Activated T-cell treated with anti-CD3 and anti-CD28 coated beads, Interleukin-2, amount 50 U/mL, for 48 hours (primary cell): Measurements from ENCODE around the gene FARS2.

Experiments
- DNase-seq, 2 experiments: peaks; one replicate each; pipeline ENCODE4 v3.0.0-alpha.2; 2020

FARS2 gene

DNA sequence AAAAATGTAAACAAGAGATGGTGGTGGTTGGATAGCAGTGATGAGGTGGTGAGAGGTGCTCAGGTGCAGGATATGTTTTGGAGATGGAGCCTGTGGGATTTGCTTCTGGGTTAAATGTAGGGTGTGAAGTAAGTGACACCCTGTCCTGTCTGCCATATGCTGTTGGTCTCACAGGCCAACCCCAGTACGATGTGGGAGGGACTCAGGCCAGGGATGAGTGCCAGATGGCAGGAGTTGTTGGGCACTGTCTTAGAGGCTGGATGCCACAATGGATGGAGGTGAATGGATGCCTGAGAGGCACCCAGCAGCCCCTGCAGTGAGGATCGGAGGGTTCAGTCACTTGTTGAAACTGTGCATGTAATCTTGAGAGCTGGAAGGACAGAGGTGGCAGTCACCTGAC is 486.1 kb downstream of the FARS2 start:
- DNase-seq = no peak

DNA sequence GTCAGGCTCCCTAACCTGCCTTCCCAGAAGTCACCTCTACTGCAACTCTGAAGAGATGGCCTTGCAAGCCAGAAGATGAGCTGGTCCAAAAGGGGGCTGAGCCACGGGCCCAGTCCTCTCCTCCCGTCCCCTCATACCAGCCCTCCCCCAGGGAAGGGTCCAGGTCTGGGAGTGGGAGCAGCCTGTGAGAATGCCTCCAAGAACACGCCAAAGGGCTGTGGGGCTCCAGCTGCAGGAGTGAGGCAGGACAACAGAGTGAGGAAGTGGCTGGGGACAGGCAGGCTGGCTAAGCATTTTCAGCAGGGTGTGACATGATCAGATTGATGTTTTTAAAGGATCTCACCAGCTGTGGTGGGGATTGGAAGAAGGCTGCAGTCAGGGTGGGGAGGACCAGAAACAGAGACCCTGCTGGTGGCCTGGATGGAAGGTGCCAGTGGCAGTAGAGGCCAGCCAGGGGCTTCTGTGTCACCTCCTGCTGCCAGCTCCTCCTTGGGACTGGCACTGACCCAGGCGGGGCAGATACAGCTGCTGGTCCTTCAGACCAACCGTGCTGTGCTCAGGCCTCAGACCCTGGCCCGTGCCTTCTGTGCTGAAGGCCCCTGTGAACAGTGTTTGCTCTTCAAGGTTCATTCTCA is 487.8 kb downstream of the FARS2 start:
- DNase-seq = no peak

DNA sequence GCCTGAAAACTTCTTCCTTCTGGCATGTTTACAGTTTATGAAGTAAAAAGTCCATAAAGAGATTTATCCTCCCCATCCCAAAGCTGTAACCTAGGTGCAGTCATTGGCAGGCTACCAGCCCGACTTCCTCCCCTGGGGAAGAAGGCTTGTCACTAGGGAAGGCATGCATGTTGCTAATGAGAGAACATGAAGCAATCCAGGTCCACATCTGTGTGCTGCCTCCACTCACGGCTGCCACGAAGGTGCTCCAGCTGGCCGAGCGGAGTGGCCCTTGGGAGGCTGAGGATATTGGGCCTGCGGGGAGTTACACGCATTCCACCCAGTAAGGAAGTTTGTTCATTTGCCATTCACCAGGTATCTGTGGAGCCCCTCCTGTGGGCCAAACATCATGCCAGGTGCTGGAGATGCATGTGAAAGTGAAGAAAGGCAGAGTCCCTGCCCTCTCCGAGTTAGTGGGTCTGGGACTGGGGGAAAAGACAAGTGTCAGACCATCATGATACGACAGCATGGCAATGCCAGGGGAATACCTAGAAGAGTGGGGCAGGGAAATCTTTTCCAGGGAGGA is 488.4 kb downstream of the FARS2 start:
- DNase-seq = no peak

DNA sequence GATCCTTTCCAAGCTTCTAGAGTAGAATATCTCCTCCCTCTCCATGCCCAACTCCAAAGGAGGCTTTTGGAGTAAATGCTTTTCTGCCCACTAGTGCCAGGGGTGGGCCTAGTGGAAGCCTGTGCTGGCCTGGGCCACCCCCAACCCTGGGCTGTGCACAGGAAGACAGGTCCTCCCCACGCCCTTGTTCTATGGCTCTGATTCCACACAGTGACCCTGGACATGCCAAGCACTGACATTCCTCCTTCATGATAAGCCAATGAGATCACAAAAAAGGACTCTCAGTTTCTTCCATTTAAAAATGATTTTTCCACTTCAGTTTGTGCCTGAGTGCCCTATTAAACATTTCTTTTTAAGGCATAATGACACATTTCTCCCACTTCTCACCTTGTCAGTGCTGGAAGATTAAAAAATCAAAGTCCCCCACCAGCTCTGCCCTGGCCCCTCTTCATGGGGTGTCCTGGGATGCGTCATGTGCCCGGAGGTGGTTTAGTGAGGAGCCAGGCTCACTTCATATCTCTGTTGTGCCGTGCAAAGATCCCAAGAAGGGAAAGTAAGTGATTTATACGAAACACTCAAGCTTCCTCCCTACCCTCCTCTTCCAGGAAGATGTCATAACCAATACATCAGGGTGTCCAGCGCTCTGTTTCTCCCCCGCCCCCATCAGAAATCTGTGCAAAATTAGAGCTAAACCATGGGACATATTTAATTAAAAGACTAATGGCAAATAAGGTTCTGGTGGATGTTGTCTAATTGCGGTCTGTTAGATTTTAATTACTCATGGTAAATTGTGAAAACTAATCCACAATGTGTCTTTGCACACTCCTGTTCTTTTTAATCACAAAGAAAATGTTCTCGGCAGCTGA is 490.4 kb downstream of the FARS2 start:
- DNase-seq = no peak

DNA sequence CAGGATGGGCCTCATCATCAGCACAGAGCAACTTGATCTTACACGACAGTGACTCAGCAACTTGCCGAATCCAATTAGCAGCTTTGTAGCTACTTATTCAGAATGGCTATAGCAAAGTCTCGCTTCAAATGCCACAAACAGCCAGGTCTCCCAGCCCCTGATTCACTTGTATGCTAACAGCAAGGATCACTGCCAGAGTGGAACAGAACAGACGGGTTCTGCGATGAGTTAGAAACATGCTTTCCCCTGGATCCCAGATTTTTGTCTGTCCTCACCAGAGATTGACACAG is 491.0 kb downstream of the FARS2 start:
- DNase-seq = no peak

DNA sequence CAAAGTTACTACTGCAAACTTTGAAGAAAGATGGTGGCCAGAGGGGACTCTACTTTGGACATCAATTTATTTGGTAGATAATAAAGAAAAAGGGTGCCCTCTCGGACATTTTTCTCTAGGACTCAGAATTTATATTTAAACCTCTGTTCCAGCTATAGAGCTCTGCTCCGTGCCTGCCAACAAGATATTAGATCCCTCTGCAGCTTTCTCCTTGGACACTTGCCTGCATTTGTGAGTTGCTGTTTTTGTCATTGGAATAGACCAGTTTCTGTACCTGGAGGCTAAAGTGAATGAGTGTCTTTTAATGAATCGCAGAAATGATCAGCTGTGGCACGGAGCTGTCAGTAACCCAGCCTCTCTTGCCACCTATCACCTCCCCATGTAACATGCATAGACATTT is 491.9 kb downstream of the FARS2 start:
- no peak for DNase-seq

DNA sequence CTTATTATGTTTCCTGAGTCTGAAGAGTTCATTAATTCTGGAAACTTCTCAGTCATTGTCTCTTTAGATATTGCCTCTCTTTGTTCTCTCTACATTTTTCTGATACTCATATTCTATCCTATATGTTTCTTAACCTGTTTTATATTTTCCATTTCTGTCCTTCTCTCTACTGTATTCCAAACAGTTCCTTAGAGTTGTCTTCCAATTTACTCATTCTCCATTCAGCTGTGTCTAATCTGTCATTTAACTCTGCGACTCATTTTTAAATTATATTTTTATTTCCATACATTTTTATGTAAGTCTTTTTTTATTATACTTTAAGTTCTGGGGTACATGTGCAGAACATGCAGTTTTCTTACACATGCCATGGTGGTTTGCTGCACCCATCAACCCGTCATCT is 493.6 kb downstream of the FARS2 start:
- DNase-seq = no peak

DNA sequence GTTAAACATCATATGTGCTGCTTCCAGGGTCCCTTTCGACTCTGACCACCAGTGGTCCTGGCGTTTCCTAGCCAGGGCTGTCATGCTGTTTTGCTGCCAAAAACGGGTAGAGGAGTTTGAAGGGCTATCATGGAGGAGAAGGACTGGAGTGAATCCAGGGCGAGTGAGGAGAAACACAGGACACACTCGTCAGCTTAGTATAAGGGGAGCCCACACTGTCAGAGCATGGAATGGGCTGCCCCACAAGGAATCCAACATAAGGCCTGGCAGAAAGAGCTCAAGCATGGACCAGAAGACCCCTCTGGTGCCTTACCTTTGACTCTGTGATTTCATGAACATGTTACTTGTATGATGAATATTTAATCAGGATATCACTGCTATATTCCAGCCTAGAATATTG is 498.3 kb downstream of the FARS2 start:
- DNase-seq = no peak

DNA sequence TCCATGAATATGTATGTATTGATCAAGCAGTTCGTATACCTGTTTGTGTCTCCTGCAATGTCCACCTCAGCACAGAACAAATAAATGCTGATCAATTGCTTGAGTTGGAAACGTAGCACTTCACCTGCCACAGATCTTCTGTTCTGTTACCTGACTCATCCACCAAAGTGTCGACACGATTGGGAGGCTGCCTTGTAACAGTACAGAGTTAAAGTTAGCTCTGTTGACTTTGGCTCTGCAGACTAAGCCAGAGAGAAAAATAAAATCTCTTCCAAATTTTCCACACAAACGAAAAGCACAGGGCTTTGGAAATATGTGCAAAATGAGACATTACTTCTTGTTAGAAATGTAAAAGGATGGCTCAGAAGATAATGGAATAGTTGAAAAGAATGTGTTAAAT is 500.1 kb downstream of the FARS2 start:
- DNase-seq = no peak

DNA sequence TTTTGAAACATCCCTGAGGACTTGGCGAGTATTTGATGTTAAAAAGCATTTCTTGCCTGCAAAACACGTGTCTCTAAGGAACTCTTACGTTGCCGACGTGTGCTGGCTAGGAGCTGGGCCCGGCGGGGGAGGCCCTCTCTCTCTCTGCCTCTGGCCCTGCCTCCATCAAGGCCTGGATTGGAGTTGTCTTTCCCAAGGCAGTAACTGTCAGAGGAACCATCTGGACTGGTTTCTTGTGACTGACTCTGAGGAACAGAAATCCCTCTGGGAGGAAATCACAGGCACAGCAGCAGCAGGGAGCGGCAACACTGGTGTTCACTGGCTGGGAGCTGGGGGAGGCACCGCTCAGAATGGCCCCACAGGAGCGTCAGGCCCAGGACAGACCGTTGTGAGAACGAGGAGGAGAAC is 501.3 kb downstream of the FARS2 start:
- no peak for DNase-seq

DNA sequence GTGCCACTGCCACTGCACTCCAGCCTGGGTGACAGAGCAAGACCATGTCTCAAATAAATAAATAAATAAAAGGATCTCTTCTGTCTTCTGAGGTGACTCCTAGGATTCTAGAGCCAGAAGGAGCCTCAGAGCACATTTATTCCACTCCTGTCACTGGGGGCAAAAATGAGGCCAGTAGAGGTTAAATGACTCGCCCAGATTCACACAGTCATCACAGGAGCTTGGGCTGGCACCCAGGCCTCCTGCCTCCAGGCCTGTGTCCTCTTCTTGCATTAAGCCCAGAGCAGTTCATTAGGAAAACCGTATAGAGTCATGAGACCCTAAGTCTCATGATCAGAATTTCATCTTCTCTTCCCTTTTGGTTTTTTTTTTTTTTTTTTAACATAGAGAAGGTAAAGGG is 502.1 kb downstream of the FARS2 start:
- DNase-seq = no peak

DNA sequence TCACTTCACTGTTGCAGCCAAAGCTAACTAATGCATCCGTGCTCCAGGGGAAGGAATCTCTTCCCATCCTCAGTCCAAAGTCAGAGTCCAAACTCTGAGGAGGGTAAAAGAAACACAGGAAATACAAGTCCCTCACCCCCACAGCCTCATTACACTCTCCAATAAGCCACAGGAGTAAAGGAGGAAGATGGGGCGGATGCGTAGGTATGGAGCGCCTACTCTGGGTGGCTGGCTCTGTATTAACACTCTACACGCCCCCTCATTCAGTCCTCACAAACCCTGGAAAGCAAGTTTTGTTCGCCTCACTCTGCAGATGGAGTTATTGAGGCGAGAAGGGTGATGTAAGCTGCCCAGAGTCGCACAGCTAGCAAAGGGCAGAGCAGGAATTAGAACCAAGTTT is 502.6 kb downstream of the FARS2 start:
- no peak for DNase-seq

DNA sequence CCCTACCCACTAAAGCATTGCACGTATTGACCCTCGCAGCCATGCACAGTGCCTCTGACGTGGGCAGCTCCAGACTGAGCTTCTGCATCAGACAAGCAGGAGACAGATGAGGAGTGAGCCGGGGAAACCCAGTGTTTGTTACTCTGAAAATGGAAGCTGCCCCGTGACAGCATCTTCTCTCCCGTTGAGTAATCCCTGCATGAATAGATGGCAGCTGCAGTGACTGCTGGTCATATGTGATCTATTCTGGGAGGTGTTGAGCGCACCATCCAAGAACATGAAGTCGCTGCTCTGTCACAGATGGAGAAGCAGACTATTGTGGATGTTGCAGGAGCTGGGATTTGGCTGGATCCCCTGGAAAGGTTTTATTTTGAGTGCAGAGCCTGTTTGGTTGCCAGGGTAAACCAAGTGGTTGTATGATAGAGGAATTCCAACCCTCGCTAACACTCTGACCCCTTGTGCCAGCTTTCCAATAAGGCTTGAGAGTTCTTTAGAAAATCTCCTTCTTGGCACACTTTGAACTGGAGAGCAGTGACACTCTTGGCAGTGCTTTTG is 503.2 kb downstream of the FARS2 start:
- DNase-seq = no peak

DNA sequence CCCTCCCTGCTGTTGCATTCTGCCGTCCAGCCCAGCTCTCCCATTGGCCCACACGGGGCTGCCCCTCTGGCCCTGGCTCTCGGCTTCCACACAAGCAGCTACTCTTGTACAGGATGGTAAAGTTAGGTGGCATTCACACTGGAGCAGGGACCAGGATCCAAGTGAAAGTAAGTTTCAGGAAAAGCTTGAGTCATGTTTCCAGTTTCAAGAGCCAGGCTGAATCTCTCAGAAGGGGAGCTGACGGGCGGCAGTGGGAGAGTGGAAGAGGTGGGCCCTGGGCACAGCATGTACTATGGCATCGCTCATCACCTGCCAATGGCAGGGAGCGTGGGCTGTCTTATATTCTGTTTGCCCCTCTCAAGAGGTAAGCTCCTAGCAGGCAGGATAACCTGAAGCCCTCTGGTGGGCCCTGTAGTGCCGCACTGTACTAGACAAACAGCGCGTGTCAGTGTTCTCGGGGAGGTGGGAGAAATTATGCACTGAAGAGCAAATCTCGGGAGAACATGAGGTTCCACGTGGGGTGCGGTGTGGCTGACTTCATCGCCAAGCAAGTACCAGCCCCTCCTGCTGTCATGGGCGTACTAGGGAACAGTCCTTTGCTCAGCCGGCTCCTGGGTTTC is 503.9 kb downstream of the FARS2 start:
- DNase-seq = no peak

DNA sequence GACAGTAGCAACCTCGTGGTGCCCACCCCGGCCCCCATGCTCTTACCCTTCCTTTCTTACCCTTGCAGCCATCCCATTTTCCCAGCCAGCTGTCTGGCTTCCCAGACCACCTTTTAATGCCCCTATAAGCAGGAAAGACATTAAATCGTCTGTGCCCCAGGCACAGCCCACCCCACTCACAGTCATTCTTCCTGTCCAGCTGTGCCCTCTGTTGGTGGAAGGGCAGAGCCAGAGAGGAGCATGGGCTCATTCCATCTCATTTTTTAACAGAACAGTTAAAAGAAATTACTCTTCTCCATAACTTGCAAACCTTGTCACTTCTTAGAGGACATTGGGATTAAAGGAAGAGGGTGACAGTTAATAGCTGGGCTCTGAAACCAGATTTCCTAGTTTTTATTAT is 504.9 kb downstream of the FARS2 start:
- no peak for DNase-seq

DNA sequence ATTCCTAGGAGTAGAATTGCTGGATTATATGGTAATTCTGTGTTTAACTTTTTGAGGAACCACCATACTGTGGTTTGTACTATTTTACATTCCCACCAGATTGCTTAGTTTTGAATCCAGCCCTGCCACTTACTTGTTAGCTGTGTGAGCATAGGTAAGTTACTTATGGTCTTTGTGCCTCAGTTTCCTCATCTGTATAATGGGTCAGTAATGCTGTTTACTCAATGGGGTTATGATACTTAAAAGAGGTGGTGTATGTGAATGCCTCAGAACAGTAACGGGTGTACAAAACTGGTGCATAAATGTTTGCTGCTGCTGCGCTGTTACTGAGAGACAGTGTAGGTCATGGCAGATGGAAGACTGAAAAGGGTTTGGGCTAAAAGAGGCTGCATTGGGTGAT is 506.2 kb downstream of the FARS2 start:
- no peak for DNase-seq

DNA sequence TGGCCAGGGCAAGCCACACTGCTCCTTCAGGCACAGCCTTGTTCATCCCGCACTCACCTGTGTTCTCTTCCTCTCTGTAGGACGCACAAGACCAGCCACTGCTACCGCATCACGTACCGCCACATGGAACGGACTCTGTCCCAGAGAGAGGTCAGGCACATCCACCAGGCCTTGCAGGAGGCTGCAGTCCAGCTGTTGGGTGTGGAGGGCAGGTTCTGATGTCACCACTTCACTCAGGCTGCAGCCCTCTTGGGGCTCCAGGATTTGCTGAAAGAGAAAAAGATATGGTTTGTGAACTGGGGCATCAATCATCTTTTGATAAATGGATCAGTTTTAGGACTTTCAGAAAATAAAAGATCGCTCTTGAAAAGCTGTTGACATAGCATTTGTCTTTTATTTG is 509.9 kb downstream of the FARS2 start:
- DNase-seq = no peak

DNA sequence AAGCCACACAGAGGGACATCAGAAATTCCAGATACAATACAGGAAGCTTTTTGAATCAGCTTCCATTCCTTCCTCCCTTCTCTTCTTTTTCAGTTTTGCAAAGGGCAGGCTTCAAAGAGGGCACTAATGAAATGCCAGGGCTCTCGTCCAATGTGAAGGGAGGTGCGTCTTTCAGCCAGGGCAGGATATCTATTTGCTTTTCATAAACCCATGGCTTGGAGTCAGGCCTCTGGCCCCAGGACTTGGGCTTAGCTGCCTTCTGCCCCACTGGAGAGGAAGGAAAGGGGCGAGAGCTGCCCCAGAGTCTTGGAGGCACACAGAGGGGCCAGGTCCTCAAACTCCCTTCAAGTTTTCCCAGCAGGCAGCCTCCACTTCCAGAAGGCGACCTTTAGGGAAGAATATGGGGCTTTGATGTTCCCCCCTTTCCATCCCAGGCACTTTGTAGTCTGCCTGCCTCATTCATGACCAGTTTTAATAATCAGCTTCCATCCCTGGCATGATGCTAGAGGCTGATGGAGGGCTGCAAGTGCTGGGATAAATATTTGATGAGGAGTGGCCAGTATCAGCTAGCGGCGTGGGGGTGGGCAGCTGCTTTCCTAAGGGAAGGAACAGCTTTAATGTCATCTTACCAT is 510.6 kb downstream of the FARS2 start:
- no peak for DNase-seq

DNA sequence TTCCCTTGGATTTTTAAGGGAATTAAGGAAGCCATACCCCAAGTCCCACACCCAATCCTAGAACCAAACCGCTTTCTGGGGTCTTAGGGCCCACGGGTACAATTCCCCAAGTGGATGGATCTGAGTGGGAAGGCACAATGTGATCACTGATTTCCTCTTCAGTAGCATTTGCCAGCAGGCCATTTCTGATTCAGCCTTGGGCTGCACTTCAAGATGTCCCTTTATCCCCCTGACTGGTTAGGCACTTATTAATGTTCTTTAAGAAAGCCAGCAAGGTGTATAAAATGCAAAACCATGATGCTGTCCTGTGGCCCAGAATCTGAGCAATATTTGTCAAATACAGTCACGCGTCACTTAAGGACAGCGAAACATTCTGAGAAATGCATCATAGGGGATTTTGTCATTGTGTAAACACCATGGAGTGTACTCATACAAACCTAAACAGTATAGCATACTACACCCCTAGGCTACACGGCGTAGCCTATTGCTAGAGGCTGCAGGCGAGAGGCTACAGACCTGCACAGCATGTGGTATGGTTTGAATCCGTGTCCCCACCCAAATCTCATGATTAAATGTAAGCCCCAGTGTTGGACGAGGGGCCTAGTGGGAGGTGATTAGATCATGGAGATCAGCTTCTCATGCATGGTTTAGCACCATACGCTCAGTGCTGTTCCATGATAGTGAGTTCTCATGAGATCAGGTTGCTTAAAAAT is 511.3 kb downstream of the FARS2 start:
- DNase-seq = no peak

DNA sequence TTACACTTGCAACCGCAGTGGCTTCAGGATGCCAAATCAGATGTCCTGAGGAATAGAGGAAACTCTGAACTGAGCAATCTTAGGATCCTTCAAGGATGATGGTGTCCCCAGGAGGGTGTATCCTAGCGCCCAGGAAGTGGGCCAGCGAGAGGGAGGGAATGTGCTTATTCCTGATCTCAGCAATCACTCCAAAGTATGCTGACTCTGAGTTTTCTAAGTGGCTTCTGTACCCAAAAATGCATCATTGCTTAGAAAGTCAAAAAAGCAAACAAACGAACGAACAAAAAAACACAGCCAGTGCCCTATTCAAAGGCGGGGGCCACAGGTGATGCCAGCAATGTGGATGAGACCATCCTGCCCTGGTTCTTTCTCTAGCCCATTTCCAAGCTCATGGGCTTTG is 514.8 kb downstream of the FARS2 start:
- DNase-seq = no peak

DNA sequence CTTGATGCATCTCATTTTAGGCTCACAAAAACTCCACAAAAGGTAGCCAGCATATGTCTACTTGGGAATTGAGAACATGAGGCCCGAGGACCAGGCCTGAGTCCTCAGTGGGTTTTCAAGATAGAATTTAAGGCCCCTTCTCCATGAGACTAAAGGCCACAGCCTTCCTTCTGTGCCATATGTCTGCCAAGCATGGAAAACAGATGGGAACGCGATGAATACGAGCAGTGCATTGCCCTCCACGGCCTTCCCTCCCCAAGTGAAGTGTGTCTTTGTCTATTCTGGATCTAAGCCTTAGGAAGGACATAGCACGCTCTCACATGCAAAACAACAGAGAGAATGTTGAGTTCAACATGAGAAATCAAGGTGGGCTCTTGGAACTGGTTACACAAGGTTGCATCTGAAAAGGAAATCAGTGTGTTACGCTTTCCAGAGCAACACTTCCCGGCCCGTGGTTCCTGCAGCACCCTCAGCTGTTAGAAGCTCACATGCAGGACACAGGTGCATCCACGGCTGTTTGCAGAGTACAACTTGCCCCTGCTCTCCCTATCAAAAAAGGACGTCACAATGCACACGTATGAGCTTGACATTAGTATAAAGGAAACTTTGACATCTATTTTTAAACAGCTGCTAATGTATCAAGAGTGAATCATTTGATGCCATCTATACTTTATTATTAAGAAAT is 515.5 kb downstream of the FARS2 start:
- no peak for DNase-seq

DNA sequence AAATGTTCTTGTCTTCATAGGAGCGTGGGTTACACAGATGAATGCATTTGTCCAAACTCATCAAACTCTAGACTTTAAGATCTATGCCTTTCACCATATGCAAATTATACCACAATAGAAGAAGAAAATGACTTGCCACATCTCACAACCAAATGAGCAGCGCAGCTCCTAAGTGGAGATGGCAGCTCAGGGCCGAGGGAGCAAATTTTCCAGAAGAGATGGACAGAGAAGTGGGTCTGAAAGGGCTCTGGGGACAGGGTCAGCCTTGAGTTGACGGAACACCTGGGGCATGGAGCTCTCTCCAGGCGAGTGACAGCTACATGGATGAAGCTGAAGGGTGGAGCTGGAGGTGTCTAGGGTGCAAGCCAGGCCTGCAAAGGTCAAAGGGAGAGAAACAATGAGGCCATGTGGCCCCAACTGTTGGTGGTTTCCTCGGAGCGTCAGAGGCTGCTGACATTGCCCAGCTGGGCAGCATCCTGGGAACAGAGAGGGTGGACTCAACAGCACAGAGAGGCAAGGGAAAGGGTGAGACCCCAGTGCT is 517.1 kb downstream of the FARS2 start:
- DNase-seq = no peak
